Natural killer cell treated with Interleukin-12 subunit alpha and Interleukin-12 subunit beta and Interleukin-15 and Interleukin-18, amount 100 ng/mL, for 72 hours (primary cell): ENCODE measurements around the gene ARFIP2. TPM values are rescaled to one million over a fixed set of nuclear protein-coding genes. Genes with fewer than 3 reads are reported as not detected.

Source experiments
- ATAC-seq, 2 donors: fragments of 150-1000 bp; cut with Tn5 transposase in 1 of 2; sonication (Bioruptor Pico), chemical (Tn5 transposase) in 1 of 2; 2 replicates each; pipeline ENCODE4 v1.10.0; 2021
- DNase-seq: peaks from one replicate; pipeline ENCODE4 v3.0.0; 2022; ENCODE audit warnings: low spot score
- H3K27ac Mint-ChIP-seq, 2 donors: 1 replicate in 1 of 2; 2 replicates in 1 of 2; pipeline ENCODE4 v1.8.0; 2022; ENCODE audit warnings: mixed read lengths in 2 of 2, mild to moderate bottlenecking in 1 of 2, moderate library complexity in 1 of 2
- H3K27me3 Mint-ChIP-seq, 2 donors: 1 replicate in 1 of 2; 2 replicates in 1 of 2; pipeline ENCODE4 v1.8.0; 2022; ENCODE audit warnings: mixed read lengths in 2 of 2
- H3K36me3 Mint-ChIP-seq: one replicate; pipeline ENCODE4 v1.8.0; 2022; ENCODE audit warnings: mixed read lengths
- H3K4me1 Mint-ChIP-seq, 2 donors: 1 replicate in 1 of 2; 2 replicates in 1 of 2; pipeline ENCODE4 v1.8.0; 2022; ENCODE audit warnings: low read depth in 2 of 2, mixed read lengths in 2 of 2, mild to moderate bottlenecking in 1 of 2
- H3K4me3 Mint-ChIP-seq: one replicate; pipeline ENCODE4 v1.8.0; 2022; ENCODE audit warnings: mixed read lengths
- H3K9me3 Mint-ChIP-seq: 2 replicates; pipeline ENCODE4 v1.8.0; 2022; ENCODE audit warnings: mixed read lengths
- total RNA-seq, 2 donors: library from RNA; stranded (reverse); gene quantifications; one replicate each; pipeline ENCODE4 v1.2.3, GENCODE V29; 2022

The ARFIP2 gene
- total RNA-seq, 2 donors from 2014 or later, result 50.8 to 71.7 TPM

GRCh38 chr11:6448574-6448973 is 32.6 kb downstream of the ARFIP2 start:
- Mint-ChIP-seq H3K9me3 (no peaks in the 10 kb centered on the region), H3K36me3 (no peaks in the 10 kb centered on the region), H3K4me1 (no peaks in the 10 kb centered on the region), H3K27ac (no peak overlapping the region), H3K4me3 (no peak overlapping the region), H3K27me3 (no peaks in the 10 kb centered on the region)
- no peak for DNase-seq
- ATAC-seq, result no peak

- peak; percentile 68 for DNase-seq
- no peak overlapping the region for H3K27ac Mint-ChIP-seq
- H3K4me3 Mint-ChIP-seq, result no peak overlapping the region
- no peaks in the 10 kb centered on the region for H3K4me1 Mint-ChIP-seq
- ATAC-seq, result peak; percentile 78 to 84
- H3K27me3 Mint-ChIP-seq, result no peaks in the 10 kb centered on the region
- H3K36me3 Mint-ChIP-seq, result no peaks in the 10 kb centered on the region
- H3K9me3 Mint-ChIP-seq, result no peaks in the 10 kb centered on the region
Measured at GRCh38 chr11:6443269-6444003, 37.7 kb downstream of the ARFIP2 start.

GRCh38 chr11:6442441-6442840 is 38.7 kb downstream of the ARFIP2 start:
- Mint-ChIP-seq H3K4me3 (no peak overlapping the region), H3K27me3 (no peaks in the 10 kb centered on the region), H3K4me1 (no peaks in the 10 kb centered on the region), H3K27ac (no peak overlapping the region), H3K36me3 (no peaks in the 10 kb centered on the region), H3K9me3 (no peaks in the 10 kb centered on the region)
- DNase-seq (no peak), ATAC-seq (no peak)

- DNase-seq (no peak), ATAC-seq (no peak)
- Mint-ChIP-seq H3K27me3 (peaks cover 0 to under 1% of the 10 kb centered on the region in 2 donors), H3K4me1 (peaks cover under 1 to 2% of the 10 kb centered on the region in 2 donors), H3K4me3 (no peak within 1 kb of the TSS), H3K9me3 (no peaks in the 10 kb centered on the region), H3K27ac (no peak within 1 kb of the TSS), H3K36me3 (no peaks in the 10 kb centered on the region)
Measured at GRCh38 chr11:6440906-6441358, 40.2 kb downstream of the ARFIP2 start, which contains the start of gene HPX. TSS of gene HPX (minus strand) at chr11:6440987. CDS start at chr11:6440963, 24 bp downstream.

GRCh38 chr11:6438979-6439571 is 42.1 kb downstream of the ARFIP2 start:
- ATAC-seq (no peak), DNase-seq (no peak)
- Mint-ChIP-seq H3K4me1 (peaks cover 3 to 5% of the 10 kb centered on the region in 2 donors), H3K9me3 (no peaks in the 10 kb centered on the region), H3K27ac (no peak overlapping the region), H3K36me3 (no peaks in the 10 kb centered on the region), H3K27me3 (peaks cover 0 to 2% of the 10 kb centered on the region in 2 donors), H3K4me3 (no peak overlapping the region)

- Mint-ChIP-seq H3K36me3 (no peaks in the 10 kb centered on the region), H3K4me3 (no peak overlapping the region), H3K9me3 (no peaks in the 10 kb centered on the region), H3K27ac (no peak overlapping the region), H3K4me1 (peaks cover 3 to 5% of the 10 kb centered on the region in 2 donors), H3K27me3 (peaks cover 0 to 2% of the 10 kb centered on the region in 2 donors)
- ATAC-seq, result no peak
- DNase-seq, result no peak
Measured at GRCh38 chr11:6437993-6438392, 43.1 kb downstream of the ARFIP2 start.

GRCh38 chr11:6437423-6437822 is 43.7 kb downstream of the ARFIP2 start:
- Mint-ChIP-seq H3K9me3 (no peaks in the 10 kb centered on the region), H3K36me3 (no peaks in the 10 kb centered on the region), H3K27me3 (peaks cover 0 to 2% of the 10 kb centered on the region in 2 donors), H3K4me1 (peaks cover 3 to 5% of the 10 kb centered on the region in 2 donors), H3K27ac (no peak overlapping the region), H3K4me3 (no peak overlapping the region)
- DNase-seq (no peak), ATAC-seq (no peak)

GRCh38 chr11:6433998-6434660 is 47.0 kb downstream of the ARFIP2 start:
- H3K27me3 Mint-ChIP-seq, result peaks cover 0 to 2% of the 10 kb centered on the region in 2 donors

GRCh38 chr11:6431861-6432260 is 49.3 kb downstream of the ARFIP2 start:
- Mint-ChIP-seq H3K9me3 (no peaks in the 10 kb centered on the region), H3K27me3 (peaks cover 0 to 2% of the 10 kb centered on the region in 2 donors), H3K4me3 (no peak overlapping the region), H3K27ac (no peak overlapping the region), H3K4me1 (peaks cover 3 to 5% of the 10 kb centered on the region in 2 donors), H3K36me3 (no peaks in the 10 kb centered on the region)
- DNase-seq, result no peak
- no peak for ATAC-seq

More at GRCh38 chr11:6433998-6434660, 47.0 kb downstream of the ARFIP2 start:
- Mint-ChIP-seq H3K27ac (no peak overlapping the region), H3K36me3 (no peaks in the 10 kb centered on the region), H3K4me1 (peaks cover 3 to 5% of the 10 kb centered on the region in 2 donors), H3K4me3 (no peak overlapping the region), H3K9me3 (no peaks in the 10 kb centered on the region)
- DNase-seq, result no peak
- ATAC-seq, result no peak

GRCh38 chr11:6427516-6427915 is 53.6 kb downstream of the ARFIP2 start:
- Mint-ChIP-seq H3K36me3 (no peaks in the 10 kb centered on the region), H3K4me3 (no peak overlapping the region), H3K4me1 (no peaks in the 10 kb centered on the region), H3K27ac (no peak overlapping the region), H3K9me3 (no peaks in the 10 kb centered on the region), H3K27me3 (peaks cover 15 to 27% of the 10 kb centered on the region in 2 donors)
- no peak for ATAC-seq
- no peak for DNase-seq

Other genes starting within 250 kb of the ARFIP2 start
- gene FHIP1B, start 246.7 kb downstream of the ARFIP2 start, total RNA-seq, result 10 to 100 TPM; 45.6 to 52.2 TPM
- not detected for gene CNGA4, start 242.2 kb downstream of the ARFIP2 start, total RNA-seq
- not detected for gene CCKBR, start 221.5 kb downstream of the ARFIP2 start, total RNA-seq
- gene CAVIN3, start 160.8 kb downstream of the ARFIP2 start, total RNA-seq, result under 1 TPM in 1 of 2 donors, not detected in 1; 0.78 TPM
- 10 to 100 TPM; 26.4 to 29.1 TPM for gene SMPD1, start 90.9 kb downstream of the ARFIP2 start, total RNA-seq
- 10 to 100 TPM; 25.5 to 27.5 TPM for gene APBB1, start 62.2 kb downstream of the ARFIP2 start, total RNA-seq
- under 1 TPM; 0.76 to 0.92 TPM for gene HPX, start 40.3 kb downstream of the ARFIP2 start, total RNA-seq
- 1 to 10 TPM; 6.1 to 7.7 TPM for gene TRIM3, start 7.4 kb downstream of the ARFIP2 start, total RNA-seq
- gene TIMM10B, start 170 bp upstream of the ARFIP2 start, total RNA-seq, result 10 to 100 TPM; 44.1 to 57.4 TPM
- 10 to 100 TPM; 22.4 to 53.6 TPM for gene DNHD1, start 15.9 kb upstream of the ARFIP2 start, total RNA-seq
- gene RRP8, start 122.3 kb upstream of the ARFIP2 start, total RNA-seq, result 10 to 100 TPM; 33.8 to 42.0 TPM
- gene ILK, start 122.4 kb upstream of the ARFIP2 start, total RNA-seq, result 100 to 1,000 TPM in 1 of 2 donors, 10 to 100 TPM in 1; 91.8 to 142 TPM
- 100 to 1,000 TPM; 118 to 152 TPM for gene TAF10, start 130.9 kb upstream of the ARFIP2 start, total RNA-seq
- 10 to 100 TPM; 48.6 to 92.4 TPM for gene TPP1, start 138.1 kb upstream of the ARFIP2 start, total RNA-seq
- gene DCHS1, start 174.5 kb upstream of the ARFIP2 start, total RNA-seq, result 1 to 10 TPM in 1 of 2 donors, under 1 TPM in 1; 0.73 to 1.6 TPM
- gene MRPL17, start 202.0 kb upstream of the ARFIP2 start, total RNA-seq, result 10 to 100 TPM; 69.1 to 70.1 TPM